ENCODE results near the gene PTPRR. TPM values are rescaled to one million over a fixed set of nuclear protein-coding genes. Genes with fewer than 3 reads are reported as not detected.

The PTPRR gene
- total RNA-seq, 1 experiment from 2014 or later: 1.3 TPM

DNA sequence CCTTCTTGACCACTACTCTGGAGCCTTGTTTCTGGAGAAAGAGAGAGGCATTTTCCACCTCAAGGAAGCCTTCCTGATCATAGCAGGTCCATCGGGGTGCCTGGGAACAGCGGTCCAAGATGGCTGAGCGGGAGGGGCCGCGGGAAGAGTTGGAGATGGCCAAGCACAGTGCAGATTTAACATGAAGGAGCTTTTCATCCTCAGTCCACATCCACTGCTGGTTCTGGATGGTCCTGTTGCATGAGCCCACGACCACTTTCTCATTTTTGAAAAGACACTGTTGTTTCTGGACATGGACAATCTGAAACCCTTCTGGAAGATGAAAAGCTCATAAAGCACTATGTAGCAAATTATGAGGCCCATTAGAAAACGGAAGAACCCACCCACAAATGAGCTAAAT is 284.8 kb downstream of the PTPRR start:
- Histone ChIP-seq H3K4me1 (no peaks in the 10 kb centered on the region), H3K27me3 (replicated peaks; ENCODE audit: control insufficient read depth, insufficient read depth, low read length) (no peaks in the 10 kb centered on the region), H3K4me3 (ENCODE audit: low read depth, low read length) (no peak overlapping the region), H3K9me3 (no peaks in the 10 kb centered on the region), H3K36me3 (ENCODE audit: control insufficient read depth, insufficient read depth, low read length) (no peaks in the 10 kb centered on the region)
- BruUV-seq (replicated peaks): no TSS peak
- no peak overlapping the region for H3K4me3 Mint-ChIP-seq (ENCODE audit: unreplicated experiment)
- no peak for DNase-seq
- H3K27ac Mint-ChIP-seq (ENCODE audit: unreplicated experiment): no peak overlapping the region
- ChIA-PET CTCF (no interaction called here), POLR2A (interaction anchor here (0.5 kb wide), 1 partner anchor 141 kb away, joined by 7 read pairs; no protein-coding TSS in a partner anchor)
- no peaks in the 10 kb centered on the region for H3K9me3 Mint-ChIP-seq (ENCODE audit: unreplicated experiment)
- H3K27me3 Mint-ChIP-seq (ENCODE audit: insufficient read depth, unreplicated experiment): no peaks in the 10 kb centered on the region
- TF ChIP-seq CTCF (IDR thresholded peaks at IDR 0.05; ENCODE audit: insufficient read depth in 1 of 2, low read depth in 1 of 2, low read length in 1 of 2, severe bottlenecking in 1 of 2, unreplicated experiment in 1 of 2): no peak
- H3K4me1 Mint-ChIP-seq (ENCODE audit: low read depth, unreplicated experiment): no peaks in the 10 kb centered on the region
- intact Hi-C loops (cut with micrococcal nuclease; ENCODE audit: unreplicated experiment): no loop called here
- no peaks in the 10 kb centered on the region for H3K36me3 Mint-ChIP-seq (ENCODE audit: insufficient read depth, unreplicated experiment)

DNA sequence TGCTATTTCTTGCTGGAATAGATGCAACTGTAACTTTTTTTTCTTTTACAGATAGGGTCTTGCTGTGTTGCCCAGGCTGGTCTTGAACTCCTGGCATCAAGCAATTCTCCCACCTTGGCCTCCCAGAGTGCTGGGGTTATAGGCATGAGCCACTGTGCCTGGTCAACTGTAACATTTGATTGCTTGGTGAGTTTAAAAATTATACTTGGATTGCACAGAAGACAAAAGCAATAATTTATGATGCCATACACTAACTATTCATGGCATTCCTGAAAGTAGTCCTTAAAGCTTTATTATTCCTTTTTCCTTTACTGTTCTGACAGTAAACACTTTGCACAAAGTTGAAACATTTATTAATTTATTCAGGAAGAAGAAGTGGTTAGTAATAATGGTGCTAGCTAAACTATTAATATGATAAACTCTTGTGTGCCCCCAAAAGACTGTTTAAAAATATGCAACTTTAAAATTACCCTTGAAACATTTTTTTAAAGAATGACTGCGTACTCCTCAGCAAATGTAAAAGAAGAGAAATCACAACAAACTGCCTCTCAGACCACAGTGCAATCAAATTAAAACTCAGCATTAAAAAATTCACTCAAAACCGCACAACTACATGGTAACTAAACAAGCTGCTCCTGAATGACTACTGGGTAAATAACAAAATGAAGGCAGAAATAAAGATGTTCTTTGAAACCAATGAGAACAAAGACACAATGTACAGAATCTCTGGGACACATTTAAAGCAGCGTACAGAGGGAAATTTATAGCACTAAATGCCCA is 291.6 kb downstream of the PTPRR start:
- Mint-ChIP-seq H3K4me1 (ENCODE audit: low read depth, unreplicated experiment) (no peaks in the 10 kb centered on the region), H3K9me3 (ENCODE audit: unreplicated experiment) (no peaks in the 10 kb centered on the region), H3K27me3 (ENCODE audit: insufficient read depth, unreplicated experiment) (peaks cover 6% of the 10 kb centered on the region), H3K36me3 (ENCODE audit: insufficient read depth, unreplicated experiment) (no peaks in the 10 kb centered on the region), H3K4me3 (ENCODE audit: unreplicated experiment) (no peak overlapping the region), H3K27ac (ENCODE audit: unreplicated experiment) (no peak overlapping the region)
- Histone ChIP-seq H3K36me3 (ENCODE audit: control insufficient read depth, insufficient read depth, low read length) (no peaks in the 10 kb centered on the region), H3K27me3 (replicated peaks; ENCODE audit: control insufficient read depth, insufficient read depth, low read length) (no peaks in the 10 kb centered on the region), H3K4me1 (no peaks in the 10 kb centered on the region), H3K4me3 (ENCODE audit: low read depth, low read length) (no peak overlapping the region), H3K9me3 (no peaks in the 10 kb centered on the region)
- DNase-seq: no peak
- BruUV-seq (replicated peaks): no TSS peak
- no peak for TF ChIP-seq CTCF (IDR thresholded peaks at IDR 0.05; ENCODE audit: insufficient read depth in 1 of 2, low read depth in 1 of 2, low read length in 1 of 2, severe bottlenecking in 1 of 2, unreplicated experiment in 1 of 2)
- ChIA-PET CTCF (no interaction called here), POLR2A (no interaction called here)
- intact Hi-C loops (cut with micrococcal nuclease; ENCODE audit: unreplicated experiment): no loop called here

- H3K27ac Mint-ChIP-seq (ENCODE audit: unreplicated experiment): no peak overlapping the region
- no peaks in the 10 kb centered on the region for H3K9me3 ChIP-seq
- no peak for DNase-seq
- H3K27me3 Mint-ChIP-seq (ENCODE audit: insufficient read depth, unreplicated experiment): peaks cover 8% of the 10 kb centered on the region
- H3K4me1 Mint-ChIP-seq (ENCODE audit: low read depth, unreplicated experiment): no peaks in the 10 kb centered on the region
- intact Hi-C loops (cut with micrococcal nuclease; ENCODE audit: unreplicated experiment): no loop called here
- no TSS peak for BruUV-seq (replicated peaks)
- H3K27me3 ChIP-seq (replicated peaks; ENCODE audit: control insufficient read depth, insufficient read depth, low read length): no peaks in the 10 kb centered on the region
- no peak for TF ChIP-seq CTCF (IDR thresholded peaks at IDR 0.05; ENCODE audit: insufficient read depth in 1 of 2, low read depth in 1 of 2, low read length in 1 of 2, severe bottlenecking in 1 of 2, unreplicated experiment in 1 of 2)
- H3K36me3 ChIP-seq (ENCODE audit: control insufficient read depth, insufficient read depth, low read length): no peaks in the 10 kb centered on the region
- no peaks in the 10 kb centered on the region for H3K4me1 ChIP-seq
- H3K4me3 Mint-ChIP-seq (ENCODE audit: unreplicated experiment): no peak overlapping the region
- POLR2A ChIA-PET: no interaction called here
- H3K4me3 ChIP-seq (ENCODE audit: low read depth, low read length): no peak overlapping the region
- CTCF ChIA-PET: no interaction called here
- no peaks in the 10 kb centered on the region for H3K36me3 Mint-ChIP-seq (ENCODE audit: insufficient read depth, unreplicated experiment)
- no peaks in the 10 kb centered on the region for H3K9me3 Mint-ChIP-seq (ENCODE audit: unreplicated experiment)
These were observed 292.9 kb downstream of the PTPRR start for GRCh38 chr12:70627677-70628076.
